HG02852 (cell line): ENCODE data around the gene PRRT4.

Experiments used
- ATAC-seq: cut with Tn5 transposase; IDR thresholded peaks from one replicate; pipeline ENCODE4 v1.9.1; 2021; ENCODE audit warnings: mild to moderate bottlenecking, moderate library complexity; ENCODE audit not compliant: unreplicated experiment

The PRRT4 gene

GRCh38 chr7:128349466-128349825, 12.0 kb downstream of the PRRT4 start:
- no peak for ATAC-seq

- no peak for ATAC-seq
Measured at GRCh38 chr7:128347647-128348097, 13.8 kb downstream of the PRRT4 start.

- ATAC-seq, result no peak
Measured at GRCh38 chr7:128344431-128344774, 17.1 kb downstream of the PRRT4 start.

GRCh38 chr7:128343554-128344430, 17.7 kb downstream of the PRRT4 start, which contains the start of gene RBM28:
RBM28 (minus strand) TSS chr7:128343908; CDS start chr7:128343793, 115 bp downstream.
- peak; percentile 93 for ATAC-seq

- no peak for ATAC-seq
Measured at GRCh38 chr7:128341733-128342132, 19.8 kb downstream of the PRRT4 start.

- no peak for ATAC-seq
Measured at GRCh38 chr7:128335730-128336129, 25.8 kb downstream of the PRRT4 start.

GRCh38 chr7:128324368-128324680, 37.2 kb downstream of the PRRT4 start:
- ATAC-seq, result no peak

- ATAC-seq, result no peak
Measured at GRCh38 chr7:128323459-128324367, 37.8 kb downstream of the PRRT4 start.

- no peak for ATAC-seq
Measured at GRCh38 chr7:128323040-128323439, 38.5 kb downstream of the PRRT4 start.

- no peak for ATAC-seq
Measured at GRCh38 chr7:128322040-128322643, 39.3 kb downstream of the PRRT4 start.

- ATAC-seq, result no peak
Measured at GRCh38 chr7:128321044-128321422, 40.5 kb downstream of the PRRT4 start.

GRCh38 chr7:128318691-128319090, 42.8 kb downstream of the PRRT4 start:
- ATAC-seq, result no peak

- no peak for ATAC-seq
Measured at GRCh38 chr7:128311013-128311412, 50.5 kb downstream of the PRRT4 start.

GRCh38 chr7:128310499-128310898, 51.0 kb downstream of the PRRT4 start:
- ATAC-seq, result no peak

- no peak for ATAC-seq
Measured at GRCh38 chr7:128309976-128310375, 51.5 kb downstream of the PRRT4 start.

GRCh38 chr7:128309124-128309523, 52.4 kb downstream of the PRRT4 start:
- no peak for ATAC-seq

GRCh38 chr7:128307061-128307460, 54.4 kb downstream of the PRRT4 start:
- ATAC-seq, result no peak

- no peak for ATAC-seq
Measured at GRCh38 chr7:128304212-128304611, 57.3 kb downstream of the PRRT4 start.

GRCh38 chr7:128303643-128304042, 57.8 kb downstream of the PRRT4 start:
- no peak for ATAC-seq

GRCh38 chr7:128303133-128303532, 58.4 kb downstream of the PRRT4 start:
- no peak for ATAC-seq

- no peak for ATAC-seq
Measured at GRCh38 chr7:128302139-128302538, 59.4 kb downstream of the PRRT4 start.
